Measurements from ENCODE around the gene OR11H6.

DNA sequence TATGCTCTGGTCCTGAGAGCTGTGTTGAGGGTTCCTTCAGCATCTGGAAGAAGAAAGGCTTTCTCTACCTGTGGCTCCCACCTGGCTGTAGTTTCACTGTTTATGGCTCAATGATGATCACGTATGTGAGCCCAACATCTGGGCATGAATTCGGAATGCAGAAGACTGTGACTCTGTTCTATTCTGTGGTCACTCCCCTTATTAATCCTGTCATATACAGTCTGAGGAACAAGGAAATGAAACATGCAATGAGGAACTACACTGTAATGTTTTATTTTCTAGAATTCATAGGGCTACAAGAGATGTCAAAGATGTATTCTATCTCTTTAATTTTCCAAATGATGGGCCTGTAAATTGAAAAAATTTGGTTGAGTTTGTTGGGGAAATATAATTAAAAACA lies 43.6 kb upstream of the OR11H6 start:
- TF ChIP-seq POLR2A (IDR thresholded peaks at IDR 0.05; ENCODE audit: low read depth, low read length) (no peak), TAF1 (IDR thresholded peaks at IDR 0.05; ENCODE audit: borderline replicate concordance, low read depth, low read length) (no peak)
